GM23338 (cell line): ENCODE data around the gene SLC35D1. TPM values are rescaled to one million over a fixed set of nuclear protein-coding genes. Genes with fewer than 3 reads are reported as not detected.

ENCODE experiments used
- ATAC-seq: fragments of 200-7000 bp; cut with Tn5 transposase; 3 replicates; pipeline ENCODE4 v1.9.1; 2020
- DNase-seq: peaks from one replicate; pipeline ENCODE4 v3.0.0-alpha.2; 2015; ENCODE audit warnings: low spot score
- H2AFZ ChIP-seq: fragments of 200-600 bp; sonication (generic); 2 replicates; pipeline ENCODE4 v1.8.0; 2016; ENCODE audit warnings: antibody characterized with exemption, mild to moderate bottlenecking, moderate library complexity
- H3F3A ChIP-seq: fragments of 200-600 bp; sonication (generic); replicated peaks from 2 replicates; pipeline ENCODE4 v1.8.0; 2017; ENCODE audit warnings: antibody characterized with exemption, mixed run types, low read depth
- H3K27ac ChIP-seq: fragments of 200-600 bp; sonication (generic); 2 replicates; pipeline ENCODE4 v1.6.1; 2016; ENCODE audit warnings: low read depth
- H3K27me3 ChIP-seq: fragments of 200-600 bp; sonication (generic); 2 replicates; pipeline ENCODE4 v1.8.0; 2016; ENCODE audit warnings: mild to moderate bottlenecking, mixed run types, moderate library complexity; ENCODE audit not compliant: insufficient read depth
- H3K36me3 ChIP-seq: fragments of 200-600 bp; sonication (generic); 2 replicates; pipeline ENCODE4 v1.8.0; 2016; ENCODE audit warnings: mild to moderate bottlenecking; ENCODE audit not compliant: insufficient read depth
- H3K4me1 ChIP-seq: fragments of 200-600 bp; sonication (generic); 2 replicates; pipeline ENCODE4 v1.8.0; 2016; ENCODE audit warnings: mild to moderate bottlenecking, moderate library complexity; ENCODE audit not compliant: insufficient read depth
- H3K4me2 ChIP-seq: fragments of 200-600 bp; sonication (generic); 2 replicates; pipeline ENCODE4 v1.7.1; 2017; ENCODE audit warnings: mixed run types
- H3K4me3 ChIP-seq: fragments of 200-600 bp; sonication (generic); 2 replicates; pipeline ENCODE4 v1.6.1; 2016; ENCODE audit warnings: mixed run types
- H3K79me2 ChIP-seq: fragments of 200-600 bp; sonication (generic); replicated peaks from 2 replicates; pipeline ENCODE4 v1.8.0; 2017; ENCODE audit warnings: mild to moderate bottlenecking; ENCODE audit not compliant: insufficient read depth
- H3K9me2 ChIP-seq: fragments of 200-600 bp; sonication (generic); 2 replicates; pipeline ENCODE4 v1.8.0; 2017; ENCODE audit not compliant: insufficient read depth
- H4K20me1 ChIP-seq: fragments of 200-600 bp; sonication (generic); replicated peaks from 2 replicates; pipeline ENCODE4 v1.8.0; 2017; ENCODE audit warnings: mild to moderate bottlenecking; ENCODE audit not compliant: insufficient read depth
- H3K27ac Mint-ChIP-seq: 2 replicates; pipeline ENCODE4 v1.8.0; 2020; ENCODE audit warnings: inconsistent platforms, mild to moderate bottlenecking, moderate library complexity, mixed read lengths
- H3K27me3 Mint-ChIP-seq: 3 replicates; pipeline ENCODE4 v1.8.0; 2022; ENCODE audit warnings: low read depth, mild to moderate bottlenecking, moderate library complexity, mixed read lengths, inconsistent platforms; ENCODE audit not compliant: insufficient read depth, poor library complexity
- H3K36me3 Mint-ChIP-seq: 3 replicates; pipeline ENCODE4 v1.8.0; 2021; ENCODE audit warnings: low read depth, mild to moderate bottlenecking, inconsistent platforms, moderate library complexity, mixed read lengths
- H3K4me1 Mint-ChIP-seq: 3 replicates; pipeline ENCODE4 v1.8.0; 2020; ENCODE audit warnings: mild to moderate bottlenecking, inconsistent platforms, mixed read lengths
- H3K4me3 Mint-ChIP-seq: 3 replicates; pipeline ENCODE4 v1.8.0; 2021; ENCODE audit warnings: moderate library complexity, mild to moderate bottlenecking, inconsistent platforms, mixed read lengths
- H3K9me3 Mint-ChIP-seq: 3 replicates; pipeline ENCODE4 v1.8.0; 2020; ENCODE audit warnings: moderate library complexity, mild to moderate bottlenecking, inconsistent platforms, mixed read lengths
- ETS1 ChIP-seq: IDR thresholded peaks from 2 replicates; pipeline ENCODE4 v1.6.1; 2016; ENCODE audit warnings: antibody characterized with exemption
- EZH2phosphoT487 ChIP-seq: fragments of 200-600 bp; sonication (generic); IDR thresholded peaks from one replicate; pipeline ENCODE4 v1.8.1; 2018; ENCODE audit warnings: antibody characterized with exemption; ENCODE audit not compliant: unreplicated experiment
- POLR2AphosphoS5 ChIP-seq: IDR thresholded peaks from 2 replicates; pipeline ENCODE4 v1.6.1; 2016; ENCODE audit warnings: antibody characterized with exemption, low read depth
- ZNF331 ChIP-seq: fragments of 250-450 bp; sonication (Bioruptor Pico); IDR thresholded peaks from 2 replicates; pipeline ENCODE4 v1.5.0; 2020; ENCODE audit warnings: low read depth, mild to moderate bottlenecking, moderate library complexity
- ZNF462 ChIP-seq: fragments of 250-450 bp; sonication (Bioruptor Pico); IDR thresholded peaks from 2 replicates; pipeline ENCODE4 v1.5.0; 2020; ENCODE audit warnings: mild to moderate bottlenecking, moderate library complexity
- polyA plus RNA-seq: library from polyadenylated mRNA; unstranded; fragments of >200 nt; fragmentation: Nextera tagmentation; extraction: Ambion mirVana; gene quantifications from 2 replicates; pipeline ENCODE4 v1.2.1, GENCODE V29; 2016
- total RNA-seq: library from RNA; depleted of rRNA; stranded (reverse); fragments of >200 nt; shearing (Covaris generic); gene quantifications from 2 replicates; pipeline ENCODE4 v1.2.3, GENCODE V29; 2014

Gene SLC35D1
- total and polyA plus RNA-seq, 2 experiments from 2014 or later: 0.68 to 2.8 TPM

GRCh38 chr1:67031859-67032247 lies 22.1 kb downstream of the SLC35D1 start (continued):
- TF ChIP-seq ZNF462 (CRISPR knock-in tag): no peak
- no peak for TF ChIP-seq POLR2AphosphoS5
- TF ChIP-seq ETS1: no peak
- TF ChIP-seq ZNF331 (CRISPR knock-in tag): no peak

GRCh38 chr1:67031121-67031858 lies 22.7 kb downstream of the SLC35D1 start:
- Mint-ChIP-seq H3K4me1 (no peaks in the 10 kb centered on the region), H3K9me3 (no peaks in the 10 kb centered on the region; the same call in 1 of the 3 replicates), H3K4me3 (no peak overlapping the region), H3K36me3 (peaks cover 5% of the 10 kb centered on the region; the same call in 2 of the 3 replicates), H3K27me3 (peaks cover 2% of the 10 kb centered on the region), H3K27ac (peak overlapping the region; percentile 40; the same call in 1 of the 2 replicates)
- no peak overlapping the region for H3K4me2 ChIP-seq
- no peak overlapping the region for H2AFZ ChIP-seq
- TF ChIP-seq ZNF331 (CRISPR knock-in tag): no peak
- no peak for TF ChIP-seq EZH2phosphoT487
- TF ChIP-seq ETS1: no peak
- TF ChIP-seq POLR2AphosphoS5: no peak
- H3K9me2 ChIP-seq: no peaks in the 10 kb centered on the region
- no peaks in the 10 kb centered on the region for H3K36me3 ChIP-seq
- H3F3A ChIP-seq: no peaks in the 10 kb centered on the region
- no peaks in the 10 kb centered on the region for H3K79me2 ChIP-seq
- no peak for DNase-seq
- no peaks in the 10 kb centered on the region for H3K27me3 ChIP-seq
- no peak overlapping the region for H3K4me3 ChIP-seq
- no peak overlapping the region for H3K27ac ChIP-seq
- ATAC-seq: no peak
- H3K4me1 ChIP-seq: no peaks in the 10 kb centered on the region
- H4K20me1 ChIP-seq: no peaks in the 10 kb centered on the region
